ENCODE measurements around the gene ALOX15B. TPM values are rescaled to one million over a fixed set of nuclear protein-coding genes. Genes with fewer than 3 reads are reported as not detected.

The ALOX15B gene
- total and polyA plus RNA-seq, 10 of the 15 experiments (the other 5 are each of a cell fraction or from before 2014, with no cell fraction given) = 0.01 TPM; not detected in 9

- TF ChIP-seq ZBTB11 (CRISPR knock-in tag; IDR thresholded peaks at IDR 0.05) = no peak
Observed at GRCh38 chr17:8064561-8065019, 25.7 kb downstream of the ALOX15B start (continued).

GRCh38 chr17:8066841-8067775, 28.2 kb downstream of the ALOX15B start:
- POLR2A ChIA-PET = no interaction called here
- 32% methylated on average over 15 of the region's 15 CpGs for WGBS (ENCODE audit: insufficient coverage, insufficient replicate concordance, low lambda C conversion rate, missing lambda C conversion rate)
- FAIRE-seq (no peak), ATAC-seq (no peak), DNase-seq (ENCODE audit: low read depth, low spot score) (no peak)
- in situ Hi-C loops (cut with MboI) = no loop called here
- Histone ChIP-seq H2AFZ (ENCODE audit: control insufficient read depth, low read depth, low read length) (no peak overlapping the region), H3K36me3 (ENCODE audit: control insufficient read depth in 2 of 2, insufficient read depth in 2 of 2, low read length in 1 of 2) (no peaks in the 10 kb centered on the region), H3K27ac (ENCODE audit: control insufficient read depth, insufficient read depth) (no peak overlapping the region), H3K9ac (ENCODE audit: control insufficient read depth, insufficient read depth, low read length) (no peak overlapping the region), H4K20me1 (ENCODE audit: control insufficient read depth, insufficient read depth) (no peaks in the 10 kb centered on the region), H3K79me2 (ENCODE audit: control insufficient read depth, insufficient read depth, low read length) (no peaks in the 10 kb centered on the region), H3K27me3 (replicated peaks in 1 of 2; ENCODE audit: control insufficient read depth in 2 of 2, insufficient read depth in 2 of 2, low read length in 1 of 2) (peaks cover 3% of the 10 kb centered on the region in 2 experiments), H3K4me2 (ENCODE audit: control insufficient read depth, insufficient read depth) (no peak overlapping the region), H3K4me1 (ENCODE audit: control insufficient read depth, insufficient read depth, low read length) (no peaks in the 10 kb centered on the region), H3K9me3 (replicated peaks; ENCODE audit: control insufficient read depth, insufficient read depth, low read length) (no peaks in the 10 kb centered on the region), H3K4me3 (no peak overlapping the region)
- no TSS peak for BruUV-seq (replicated peaks)
- intact Hi-C loops (cut with micrococcal nuclease; ENCODE audit: unreplicated experiment) = no loop called here
- SMC1A ChIA-PET (ENCODE audit: uncharacterized antibody, unreplicated experiment) = no interaction called here
- RAD21 ChIA-PET (ENCODE audit: unreplicated experiment) = no interaction called here
- CTCF ChIA-PET = no interaction called here
- TF ChIP-seq ELK1 (IDR thresholded peaks at IDR 0.05; ENCODE audit: low read depth, low read length) = no peak
- no peak for TF ChIP-seq GABPA (IDR thresholded peaks at IDR 0.05; ENCODE audit: low read depth)
- no peak for TF ChIP-seq IKZF2 (IDR thresholded peaks at IDR 0.05)
- TF ChIP-seq SUPT20H (IDR thresholded peaks at IDR 0.05; ENCODE audit: borderline replicate concordance, control insufficient read depth, low read depth, low read length) = no peak
- TF ChIP-seq HSF1 (IDR thresholded peaks at IDR 0.05; ENCODE audit: low read depth, low read length) = no peak
- no peak for TF ChIP-seq ZNF592 (IDR thresholded peaks at IDR 0.05)
- no peak for TF ChIP-seq EP300 (IDR thresholded peaks at IDR 0.05; ENCODE audit: borderline replicate concordance in 1 of 2, control insufficient read depth in 1 of 2, low read depth in 2 of 2, low read length in 2 of 2)
